NK-92 treated with Interleukin-12 subunit alpha and Interleukin-12 subunit beta, amount 100 ng/mL, for 24 hours (cell line): ENCODE data around the gene DPP7.
A peak's percentile ranks its signal among the peaks of the same experiment; 100 is the strongest.
"Not testable (repeated sequence)": the region's sequence is repeated elsewhere in the genome, so short reads cannot be mapped to it uniquely, and the experiment has no call there.

Source experiments
- DNase-seq: peaks from one replicate; lab custom pipeline; 2025; lab: John Stamatoyannopoulos, UW

DPP7 gene

GRCh38 chr9:137070906-137071275 lies 43.6 kb downstream of the DPP7 start:
- no peak for DNase-seq

GRCh38 chr9:137070201-137070905 lies 44.2 kb downstream of the DPP7 start, which contains the start of gene SAPCD2:
TSS of gene SAPCD2 (minus strand) at chr9:137070557. CDS start at chr9:137070460, 97 bp downstream.
- DNase-seq, result peak; percentile 79

- DNase-seq, result no peak
These were observed 44.9 kb downstream of the DPP7 start for GRCh38 chr9:137069508-137070091.

- DNase-seq, result no peak
These were observed 45.7 kb downstream of the DPP7 start for GRCh38 chr9:137068539-137069507.

- peak; percentile 58 for DNase-seq
These were observed 46.5 kb downstream of the DPP7 start for GRCh38 chr9:137067860-137068538.

- DNase-seq, result no peak
These were observed 48.3 kb downstream of the DPP7 start for GRCh38 chr9:137066096-137066861.

GRCh38 chr9:137065336-137065967 lies 49.1 kb downstream of the DPP7 start:
- no peak for DNase-seq

- DNase-seq, result no peak
These were observed 49.7 kb downstream of the DPP7 start for GRCh38 chr9:137064880-137065164.

GRCh38 chr9:137064027-137064879 lies 50.3 kb downstream of the DPP7 start:
- DNase-seq, result no peak

- no peak for DNase-seq
These were observed 51.1 kb downstream of the DPP7 start for GRCh38 chr9:137063311-137064026.

- DNase-seq, result not testable (repeated sequence)
These were observed 51.7 kb downstream of the DPP7 start for GRCh38 chr9:137062798-137063197.

GRCh38 chr9:137062384-137062783 lies 52.1 kb downstream of the DPP7 start:
- DNase-seq, result no peak
